SU-DHL-6 (cell line): ENCODE data around the gene YAF2.

Experiments used
- H2AFZ ChIP-seq: fragments of 200-600 bp; sonication (generic); 2 replicates; pipeline ENCODE4 v1.6.1; 2014; ENCODE audit warnings: low read depth, mild to moderate bottlenecking, moderate library complexity, mixed read lengths, antibody characterized with exemption, low read length; ENCODE audit not compliant: severe bottlenecking
- H3F3A ChIP-seq: fragments of 200-600 bp; shearing (Covaris generic); 2 replicates; pipeline ENCODE4 v1.6.0; 2016; ENCODE audit warnings: antibody characterized with exemption, mild to moderate bottlenecking; ENCODE audit not compliant: insufficient read depth
- H3K27ac ChIP-seq: fragments of 200-600 bp; sonication (generic); 2 replicates; pipeline ENCODE4 v1.5.1; 2016; ENCODE audit warnings: low read depth, mild to moderate bottlenecking, low read length, moderate library complexity, mixed read lengths
- H3K27me3 ChIP-seq: fragments of 200-600 bp; sonication (generic), shearing (Covaris generic); 2 replicates; pipeline ENCODE4 v1.6.0; 2014; ENCODE audit warnings: mild to moderate bottlenecking, low read length
- H3K36me3 ChIP-seq: fragments of 200-600 bp; sonication (generic); 2 replicates; pipeline ENCODE4 v1.6.1; 2014; ENCODE audit warnings: mild to moderate bottlenecking, low read length, mixed read lengths
- H3K4me2 ChIP-seq: fragments of 300-600, 200-600 bp; shearing (Covaris generic), sonication (generic); 2 replicates; pipeline ENCODE4 v1.6.0; 2014; ENCODE audit warnings: low read length, low read depth, mild to moderate bottlenecking; ENCODE audit not compliant: poor library complexity, severe bottlenecking
- H3K4me3 ChIP-seq: fragments of 200-600 bp; sonication (generic); 2 replicates; pipeline ENCODE4 v1.5.1; 2014; ENCODE audit warnings: antibody characterized with exemption, low read length, mild to moderate bottlenecking, mixed read lengths; ENCODE audit not compliant: insufficient read depth, poor library complexity, severe bottlenecking
- H3K79me2 ChIP-seq: fragments of 200-600 bp; sonication (generic); 2 replicates; pipeline ENCODE4 v1.6.1; 2014; ENCODE audit warnings: mild to moderate bottlenecking, low read length, moderate library complexity; ENCODE audit not compliant: insufficient read depth
- H3K9ac ChIP-seq: fragments of 200-600 bp; sonication (generic); 2 replicates; pipeline ENCODE4 v1.7.0; 2014; ENCODE audit warnings: mild to moderate bottlenecking, low read length
- H3K9me2 ChIP-seq: fragments of 200-600 bp; sonication (generic); replicated peaks from 2 replicates; pipeline ENCODE4 v1.6.1; 2014; ENCODE audit warnings: low read length; ENCODE audit not compliant: insufficient read depth
- H3K9me3 ChIP-seq: fragments of 200-600 bp; sonication (generic); 2 replicates; pipeline ENCODE4 v1.6.1; 2014; ENCODE audit warnings: low read length, mixed read lengths; ENCODE audit not compliant: insufficient read depth
- H4K20me1 ChIP-seq: fragments of 200-600 bp; sonication (generic); 2 replicates; pipeline ENCODE4 v1.6.1; 2014; ENCODE audit warnings: low read depth, mild to moderate bottlenecking, antibody characterized with exemption, low read length, moderate library complexity, mixed read lengths
- CTCF ChIP-seq: fragments of 200-600 bp; sonication (generic); IDR thresholded peaks from one replicate; pipeline ENCODE4 v1.5.1; 2017; ENCODE audit warnings: antibody characterized with exemption, mild to moderate bottlenecking, low read length, moderate library complexity; ENCODE audit not compliant: insufficient read depth, poor library complexity, severe bottlenecking
- EZH2phosphoT487 ChIP-seq: fragments of 200-600 bp; sonication (generic), shearing (Covaris generic); conservative IDR thresholded peaks from 2 replicates; pipeline ENCODE4 v1.6.1; 2018; ENCODE audit warnings: mild to moderate bottlenecking, antibody characterized with exemption, low read length, moderate library complexity, mixed read lengths

Gene YAF2

DNA sequence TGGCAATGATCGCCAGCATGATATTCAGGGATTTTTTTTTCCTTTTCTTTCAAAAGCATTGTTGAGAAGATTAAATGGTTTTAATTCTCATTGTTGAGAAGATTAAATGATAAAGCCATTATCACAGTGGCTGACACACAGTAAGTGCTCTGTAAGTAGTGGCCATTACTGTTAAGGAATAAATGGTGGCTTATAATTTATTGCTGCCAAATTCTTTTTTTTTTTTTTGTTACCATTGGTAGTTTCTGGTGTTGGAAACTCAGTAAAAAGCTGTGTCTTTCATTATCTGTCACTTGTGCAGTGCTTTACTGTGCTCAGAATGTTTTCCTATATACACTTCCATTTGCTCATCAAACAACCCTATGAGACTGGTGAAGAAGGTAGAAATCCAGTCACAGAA is 15.3 kb downstream of the YAF2 start:
- Histone ChIP-seq H3K4me2 (no peak overlapping the region), H2AFZ (no peak overlapping the region), H3K9me3 (no peaks in the 10 kb centered on the region), H3K9ac (no peak overlapping the region), H3K27me3 (no peaks in the 10 kb centered on the region), H3F3A (no peaks in the 10 kb centered on the region), H3K79me2 (peaks cover 61% of the 10 kb centered on the region), H3K36me3 (peaks cover 4% of the 10 kb centered on the region; the same call in 1 of the 2 replicates), H3K4me3 (no peak overlapping the region), H3K9me2 (no peaks in the 10 kb centered on the region), H4K20me1 (peaks cover 18% of the 10 kb centered on the region; the same call in 1 of the 2 replicates), H3K27ac (no peak overlapping the region)
- TF ChIP-seq CTCF (no peak), EZH2phosphoT487 (no peak)

GRCh38 chr12:42221726-42222125 is 16.3 kb downstream of the YAF2 start:
- no peak for TF ChIP-seq EZH2phosphoT487
- no peak for TF ChIP-seq CTCF
- Histone ChIP-seq H3F3A (no peaks in the 10 kb centered on the region), H3K36me3 (peaks cover 4% of the 10 kb centered on the region; the same call in 1 of the 2 replicates), H3K9me2 (no peaks in the 10 kb centered on the region), H3K79me2 (peaks cover 68% of the 10 kb centered on the region), H4K20me1 (peaks cover 18% of the 10 kb centered on the region; the same call in 1 of the 2 replicates), H3K4me2 (no peak overlapping the region), H3K27ac (no peak overlapping the region), H3K27me3 (no peaks in the 10 kb centered on the region), H3K9me3 (no peaks in the 10 kb centered on the region), H3K4me3 (no peak overlapping the region), H3K9ac (no peak overlapping the region), H2AFZ (no peak overlapping the region)

GRCh38 chr12:42217656-42218055 is 20.4 kb downstream of the YAF2 start:
- Histone ChIP-seq H3K4me2 (no peak overlapping the region), H3K36me3 (no peaks in the 10 kb centered on the region), H3K79me2 (peaks cover 73% of the 10 kb centered on the region)

More at GRCh38 chr12:42217656-42218055, 20.4 kb downstream of the YAF2 start:
- Histone ChIP-seq H4K20me1 (peaks cover 18% of the 10 kb centered on the region; the same call in 1 of the 2 replicates), H3K27ac (no peak overlapping the region), H3K9ac (no peak overlapping the region), H3K27me3 (no peaks in the 10 kb centered on the region), H3K9me3 (no peaks in the 10 kb centered on the region), H3K4me3 (no peak overlapping the region), H3F3A (no peaks in the 10 kb centered on the region), H3K9me2 (no peaks in the 10 kb centered on the region), H2AFZ (no peak overlapping the region)
- TF ChIP-seq EZH2phosphoT487 (no peak), CTCF (no peak)
